ENCODE measurements around the gene SAP30BP.

Gene SAP30BP

GRCh38 chr17:75652341-75652740 lies 14.8 kb upstream of the SAP30BP start:
- no peak for DNase-seq

- peak; percentile 77 to 88 for DNase-seq
These were observed 14.1 kb upstream of the SAP30BP start for GRCh38 chr17:75652934-75653549.

GRCh38 chr17:75654176-75654575 lies 13.0 kb upstream of the SAP30BP start:
- peak in 1 of 2 experiments; percentile 21 for DNase-seq

GRCh38 chr17:75658237-75658636 lies 8.9 kb upstream of the SAP30BP start:
- no peak for DNase-seq

GRCh38 chr17:75661531-75661930 lies 5.6 kb upstream of the SAP30BP start:
- no peak for DNase-seq

- DNase-seq = no peak
These were observed 4.6 kb upstream of the SAP30BP start for GRCh38 chr17:75662511-75662910.

- DNase-seq = no peak
These were observed 3.0 kb upstream of the SAP30BP start for GRCh38 chr17:75664099-75664549.

- no peak for DNase-seq
These were observed 1.2 kb upstream of the SAP30BP start for GRCh38 chr17:75665981-75666380.

- DNase-seq = no peak
These were observed 687 bp downstream of the SAP30BP start for GRCh38 chr17:75667825-75668224.

GRCh38 chr17:75668489-75668888 lies 1.4 kb downstream of the SAP30BP start:
- DNase-seq = no peak

- DNase-seq = no peak
These were observed 3.7 kb downstream of the SAP30BP start for GRCh38 chr17:75670868-75671267.

GRCh38 chr17:75672011-75672410 lies 4.9 kb downstream of the SAP30BP start:
- DNase-seq = no peak

- no peak for DNase-seq
These were observed 6.3 kb downstream of the SAP30BP start for GRCh38 chr17:75673487-75673886.

- DNase-seq = no peak
These were observed 9.3 kb downstream of the SAP30BP start for GRCh38 chr17:75676461-75676860.

GRCh38 chr17:75679706-75680211 lies 12.6 kb downstream of the SAP30BP start:
- no peak for DNase-seq

- DNase-seq = no peak
These were observed 13.3 kb downstream of the SAP30BP start for GRCh38 chr17:75680431-75680830.

GRCh38 chr17:75681289-75681688 lies 14.2 kb downstream of the SAP30BP start:
- no peak for DNase-seq

- DNase-seq = no peak
These were observed 16.4 kb downstream of the SAP30BP start for GRCh38 chr17:75683583-75683982.

- DNase-seq = no peak
These were observed 17.1 kb downstream of the SAP30BP start for GRCh38 chr17:75684249-75684648.

GRCh38 chr17:75684924-75685323 lies 17.8 kb downstream of the SAP30BP start:
- DNase-seq = no peak

- DNase-seq = no peak
These were observed 18.4 kb downstream of the SAP30BP start for GRCh38 chr17:75685499-75685898.

- peak; percentile 84 to 85 for DNase-seq
These were observed 21.2 kb downstream of the SAP30BP start for GRCh38 chr17:75688209-75688825.

GRCh38 chr17:75689441-75689873 lies 22.3 kb downstream of the SAP30BP start:
- peak; percentile 48 to 49 for DNase-seq

- DNase-seq = peak; percentile 73 to 80
These were observed 24.2 kb downstream of the SAP30BP start for GRCh38 chr17:75691371-75691791.
